Mucosa of gallbladder (tissue), 1 donor: ENCODE results near the gene EVA1A. TPM values are rescaled to one million over a fixed set of nuclear protein-coding genes. Genes with fewer than 3 reads are reported as not detected.

ENCODE experiments used
- DNase-seq: peaks from one replicate; pipeline ENCODE4 v3.0.0-alpha.2; 2020; ENCODE audit warnings: low spot score
- total RNA-seq: library from RNA; stranded (reverse); gene quantifications from one replicate; pipeline ENCODE4 v1.2.1, GENCODE V29; 2021
- donor health status: DM: no; HTN: no; CAD: no.

Gene EVA1A
- total RNA-seq, 1 donor from 2014 or later, result 0.43 TPM

GRCh38 chr2:75447176-75447575 is 113.6 kb downstream of the EVA1A start:
- no peak for DNase-seq

Other genes starting within 250 kb of the EVA1A start
- 45.4 TPM for gene MRPL19, start 85.8 kb upstream of the EVA1A start, total RNA-seq
- 11.0 TPM for gene GCFC2, start 150.0 kb upstream of the EVA1A start, total RNA-seq